DMS 273 (cell line): ENCODE measurements around the gene TRIM38.
A peak's percentile ranks its signal among the peaks of the same experiment; 100 is the strongest.
"Not testable (repeated sequence)": the region's sequence is repeated elsewhere in the genome, so short reads cannot be mapped to it uniquely, and the experiment has no call there.

Experiments used
- DNase-seq: peaks from one replicate; lab custom pipeline; 2025; ENCODE audit not compliant: unreplicated experiment; lab: John Stamatoyannopoulos, UW

The TRIM38 gene

GRCh38 chr6:25942561-25943147, 19.9 kb upstream of the TRIM38 start:
- DNase-seq = peak; percentile 52

GRCh38 chr6:25943887-25944286, 18.7 kb upstream of the TRIM38 start:
- DNase-seq = no peak

GRCh38 chr6:25944688-25945574, 17.7 kb upstream of the TRIM38 start:
- no peak for DNase-seq

- DNase-seq = not testable (repeated sequence)
Measured at GRCh38 chr6:25945738-25946137, 16.9 kb upstream of the TRIM38 start.

GRCh38 chr6:25946631-25947030, 16.0 kb upstream of the TRIM38 start:
- DNase-seq = no peak

- DNase-seq = not testable (repeated sequence)
Measured at GRCh38 chr6:25947492-25947891, 15.1 kb upstream of the TRIM38 start.

GRCh38 chr6:25949695-25950094, 12.9 kb upstream of the TRIM38 start:
- DNase-seq = no peak

GRCh38 chr6:25950297-25950696, 12.3 kb upstream of the TRIM38 start:
- no peak for DNase-seq

- no peak for DNase-seq
Measured at GRCh38 chr6:25951296-25952032, 11.1 kb upstream of the TRIM38 start.

GRCh38 chr6:25952535-25952934, 10.1 kb upstream of the TRIM38 start:
- no peak for DNase-seq

- no peak for DNase-seq
Measured at GRCh38 chr6:25953733-25954132, 8.9 kb upstream of the TRIM38 start.

GRCh38 chr6:25954756-25955155, 7.8 kb upstream of the TRIM38 start:
- no peak for DNase-seq

GRCh38 chr6:25956226-25956625, 6.4 kb upstream of the TRIM38 start:
- DNase-seq = no peak

GRCh38 chr6:25958700-25959162, 3.9 kb upstream of the TRIM38 start:
- DNase-seq = no peak

- no peak for DNase-seq
Measured at GRCh38 chr6:25959890-25960536, 2.6 kb upstream of the TRIM38 start.

- no peak for DNase-seq
Measured at GRCh38 chr6:25960734-25961133, 1.9 kb upstream of the TRIM38 start.

GRCh38 chr6:25961619-25962148, 918 bp upstream of the TRIM38 start:
- no peak for DNase-seq

GRCh38 chr6:25963426-25964123, 973 bp downstream of the TRIM38 start:
- DNase-seq = no peak

GRCh38 chr6:25965058-25965457, 2.5 kb downstream of the TRIM38 start:
- no peak for DNase-seq

GRCh38 chr6:25966711-25967110, 4.1 kb downstream of the TRIM38 start:
- DNase-seq = no peak
